T47D (cell line): ENCODE data around the gene PDE4D.

Experiments
- DNase-seq, 2 experiments: peaks; one replicate each; pipeline versions ENCODE4 v3.0.0 to v3.0.0-alpha.2; 2011 to 2012; ENCODE audit warnings: low read depth in 1 of 2, low spot score in 1 of 2
- JUND ChIP-seq: IDR thresholded peaks from 2 replicates; pipeline ENCODE4 v1.6.1; 2012; ENCODE audit warnings: low read depth
- in situ Hi-C: cut with HindIII; loops from 2 replicates; pipeline ENCODE4 v1.10.0; 2016; ENCODE audit warnings: low sequenced_read_pairs, low pct_unique_long_range_greater_than_20kb

Gene PDE4D

GRCh38 chr5:58933891-58934628 is 959.5 kb downstream of the PDE4D start:
- in situ Hi-C loops = no loop called here
- no peak for TF ChIP-seq JUND
- no peak for DNase-seq

DNA sequence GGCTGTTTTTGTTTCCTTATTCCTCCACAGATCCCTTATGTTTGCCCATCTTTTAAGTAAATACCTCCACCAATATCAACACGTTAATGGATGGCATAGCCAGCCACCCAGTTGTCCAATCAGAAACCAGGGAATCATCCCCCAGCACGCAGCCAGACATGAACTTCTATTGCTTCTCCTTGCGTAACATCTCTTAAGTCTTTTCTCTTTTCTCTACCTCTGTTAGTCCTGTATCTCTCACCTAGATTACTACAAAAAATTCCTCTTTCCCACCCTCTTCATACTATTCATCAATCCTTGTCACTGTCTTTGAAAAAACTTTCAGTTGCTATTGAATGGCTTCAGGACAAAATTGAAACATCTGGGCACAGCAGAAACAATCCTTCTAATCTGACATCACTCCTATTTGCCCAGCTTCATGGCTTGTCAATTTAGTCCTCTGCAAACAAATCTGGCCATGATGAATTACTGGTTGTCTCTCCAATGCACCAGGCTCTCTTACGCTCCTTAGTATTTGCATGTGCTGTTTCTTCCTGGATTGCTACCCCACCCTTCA is 961.4 kb downstream of the PDE4D start:
- no peak for DNase-seq
- no peak for TF ChIP-seq JUND
- in situ Hi-C loops = no loop called here

- DNase-seq = no peak
- in situ Hi-C loops = no loop called here
- TF ChIP-seq JUND = no peak
These were observed 963.0 kb downstream of the PDE4D start for GRCh38 chr5:58930520-58930919.

- TF ChIP-seq JUND = no peak
- DNase-seq = no peak
- in situ Hi-C loops = no loop called here
These were observed 963.8 kb downstream of the PDE4D start for GRCh38 chr5:58929726-58930125.

GRCh38 chr5:58927938-58928337 is 965.6 kb downstream of the PDE4D start:
- in situ Hi-C loops = no loop called here
- no peak for TF ChIP-seq JUND
- no peak for DNase-seq

DNA sequence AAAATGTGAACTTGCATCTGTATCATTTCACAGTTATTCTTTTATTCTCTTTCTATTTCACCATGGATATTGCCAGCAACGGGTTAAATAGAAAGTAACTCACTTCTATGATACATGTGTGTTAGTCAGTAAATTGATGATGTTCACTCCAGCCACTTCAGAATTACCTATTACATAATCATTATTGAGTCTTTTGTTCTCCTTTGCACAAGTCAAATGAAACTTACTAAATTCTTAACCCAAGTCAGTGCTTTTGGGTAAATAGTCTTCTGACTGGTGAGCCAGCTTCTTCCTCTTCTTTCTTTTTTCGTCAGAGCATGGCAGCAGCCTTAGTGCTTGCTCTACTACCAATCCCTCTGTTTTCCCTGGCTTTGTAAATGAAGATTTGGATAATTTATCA is 966.3 kb downstream of the PDE4D start:
- no peak for TF ChIP-seq JUND
- in situ Hi-C loops = no loop called here
- DNase-seq = no peak

DNA sequence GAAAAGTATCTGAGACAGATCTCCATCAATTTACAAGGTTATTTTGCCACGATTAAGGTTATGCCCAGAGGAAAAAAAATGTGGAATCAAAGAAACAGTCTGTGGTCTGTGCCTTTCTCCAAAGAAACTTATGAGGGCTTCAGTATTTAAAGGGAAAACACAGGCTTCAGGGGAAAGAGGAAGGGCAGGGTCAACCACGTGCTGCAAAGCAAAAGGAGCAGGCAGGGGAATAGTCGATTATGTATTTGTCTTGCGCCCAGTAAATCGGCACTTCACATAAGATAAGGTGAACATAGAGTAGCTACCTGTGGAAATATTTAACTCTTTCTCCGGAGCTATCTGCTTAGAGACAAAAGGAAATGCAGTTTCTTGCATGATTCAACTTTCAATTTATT is 967.0 kb downstream of the PDE4D start:
- TF ChIP-seq JUND = no peak
- in situ Hi-C loops = no loop called here
- DNase-seq = no peak

GRCh38 chr5:58925627-58926540 is 967.6 kb downstream of the PDE4D start:
- DNase-seq = no peak
- in situ Hi-C loops = no loop called here
- TF ChIP-seq JUND = no peak

- no peak for TF ChIP-seq JUND
- in situ Hi-C loops = no loop called here
- no peak for DNase-seq
These were observed 969.2 kb downstream of the PDE4D start for GRCh38 chr5:58924306-58924705.

DNA sequence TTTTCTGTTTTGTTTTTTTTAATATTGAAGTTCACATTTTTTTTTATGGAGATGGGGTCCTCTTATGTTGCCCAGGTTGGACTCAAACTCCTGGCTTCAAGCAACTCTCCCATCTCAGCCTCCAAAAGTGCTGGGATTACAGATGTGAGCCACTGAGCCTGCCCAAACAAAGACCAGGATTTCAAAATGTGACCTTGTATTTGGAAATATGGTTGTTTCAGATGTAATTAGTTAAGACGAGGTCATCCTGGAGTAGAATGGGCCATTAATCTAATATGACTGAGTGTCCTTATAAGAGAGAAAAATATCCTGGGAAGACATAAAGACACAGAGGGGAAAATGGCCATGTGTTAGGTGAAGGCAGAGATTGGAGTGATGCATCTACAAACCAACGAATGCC is 970.2 kb downstream of the PDE4D start:
- DNase-seq = no peak
- TF ChIP-seq JUND = no peak
- in situ Hi-C loops = no loop called here

DNA sequence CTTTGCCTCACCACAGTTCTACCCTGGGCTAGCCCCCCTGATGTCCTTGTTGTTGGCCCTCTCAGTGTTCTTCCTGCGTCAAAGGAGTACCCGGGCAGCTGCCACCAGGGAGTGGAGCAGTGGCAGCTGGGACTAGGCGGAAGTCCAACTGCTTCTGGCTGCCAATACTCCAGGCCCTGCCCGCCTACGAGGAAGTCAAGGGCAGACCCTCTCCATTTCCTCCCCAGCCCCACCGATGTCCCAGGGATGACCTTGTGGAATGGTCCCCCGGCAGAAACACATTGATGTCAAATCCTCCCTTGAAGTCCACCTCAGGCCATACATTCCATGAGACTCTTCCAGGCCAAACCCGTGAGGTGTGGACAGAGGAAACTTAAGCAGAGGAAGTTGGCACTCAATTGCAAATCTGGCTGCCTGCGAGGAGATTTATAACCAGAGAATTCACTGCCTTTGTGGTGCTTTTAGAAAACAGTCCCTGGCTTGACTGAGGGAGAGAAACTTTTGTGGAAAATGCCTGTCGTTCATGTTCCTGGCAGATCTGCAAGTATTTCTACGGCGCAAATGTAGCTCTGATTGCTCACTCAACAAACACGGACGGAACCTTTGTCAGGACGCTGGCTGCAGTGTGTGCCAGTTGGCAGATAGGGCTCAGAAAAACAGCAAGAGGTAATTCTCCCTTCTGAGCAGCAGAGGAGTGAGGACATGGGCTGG is 970.9 kb downstream of the PDE4D start:
- in situ Hi-C loops = no loop called here
- no peak for TF ChIP-seq JUND

DNA sequence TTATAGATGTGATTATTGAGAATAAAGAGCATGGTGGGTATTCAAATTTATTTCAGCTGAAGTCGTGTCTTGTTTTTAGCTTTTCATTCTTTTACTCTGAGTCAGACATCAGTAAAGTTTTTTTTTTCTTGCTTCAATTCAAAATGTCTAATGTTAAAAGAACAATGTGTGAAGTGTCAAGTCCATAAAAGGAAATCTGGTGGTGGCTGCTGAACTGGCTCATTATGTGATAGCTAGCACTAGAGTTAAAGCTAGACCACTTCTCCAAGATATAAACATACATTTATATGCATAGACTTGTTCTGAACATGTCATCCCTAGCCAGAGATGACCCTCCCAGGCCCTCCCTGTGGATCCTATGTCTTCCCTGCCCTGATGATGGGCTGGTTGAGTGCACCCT is 972.4 kb downstream of the PDE4D start:
- in situ Hi-C loops = no loop called here
- TF ChIP-seq JUND = no peak
- DNase-seq = no peak

More for the DNA sequence above, 970.9 kb downstream of the PDE4D start:
- peak; percentile 14 to 30 for DNase-seq
